GM21447 (cell line): ENCODE results near the gene CD34.

Experiments used
- ATAC-seq: cut with Tn5 transposase; IDR thresholded peaks from one replicate; pipeline ENCODE4 v1.9.1; 2021; ENCODE audit not compliant: unreplicated experiment

Gene CD34

DNA sequence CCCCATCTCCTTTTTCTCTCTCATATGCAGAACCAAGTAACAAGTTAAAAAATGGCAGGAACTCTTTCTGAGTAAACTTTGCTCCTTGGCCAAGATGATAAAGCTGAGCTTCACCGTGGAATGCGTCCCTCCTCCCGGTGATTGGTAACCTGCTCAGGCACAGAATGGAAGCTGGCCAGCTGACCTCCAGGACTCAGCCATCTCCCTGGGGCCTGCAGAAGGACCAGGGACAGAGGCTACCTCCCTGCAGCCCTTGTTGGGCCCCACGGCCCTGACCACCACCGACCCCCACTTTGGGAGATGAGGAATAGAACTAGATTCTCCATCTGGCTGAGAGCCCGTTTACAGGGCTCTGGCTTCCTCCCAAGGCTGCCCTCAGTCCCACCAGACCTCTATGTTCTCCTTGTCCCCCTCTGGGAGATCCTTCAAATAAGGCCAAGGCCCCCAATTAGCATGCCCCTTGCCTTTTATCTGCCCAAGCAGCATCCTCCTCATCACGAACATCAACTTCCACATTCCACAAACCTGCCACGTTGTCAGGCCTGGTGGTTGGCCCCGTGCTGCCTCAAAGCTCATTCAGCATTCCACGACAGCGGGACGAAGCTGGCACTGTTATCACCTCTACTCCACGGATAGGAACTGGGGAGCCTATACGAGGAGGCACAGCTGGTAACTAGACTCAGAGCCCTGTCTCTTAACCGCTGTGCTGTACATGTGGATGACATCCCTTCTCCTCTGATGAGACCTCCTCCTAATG is 74.2 kb downstream of the CD34 start:
- no peak for ATAC-seq

DNA sequence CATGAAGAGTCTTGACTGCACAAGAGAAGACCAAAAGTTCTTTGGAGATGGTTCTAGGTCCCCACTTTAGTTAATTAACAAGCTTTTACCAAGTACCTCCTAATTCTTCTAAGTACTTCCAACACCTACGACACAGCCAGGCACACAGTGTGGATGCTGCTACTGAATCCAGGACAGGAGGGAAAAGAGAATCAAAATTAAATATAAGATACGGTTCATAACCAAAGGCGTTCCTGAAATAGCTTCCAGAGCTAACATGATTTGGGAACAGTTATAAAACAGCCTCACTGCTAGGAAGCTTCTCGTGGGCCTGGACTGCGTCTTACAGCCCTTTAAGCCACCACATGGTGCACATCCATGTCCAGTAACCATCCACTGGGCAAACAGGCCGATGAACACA is 75.0 kb downstream of the CD34 start:
- ATAC-seq, result no peak

DNA sequence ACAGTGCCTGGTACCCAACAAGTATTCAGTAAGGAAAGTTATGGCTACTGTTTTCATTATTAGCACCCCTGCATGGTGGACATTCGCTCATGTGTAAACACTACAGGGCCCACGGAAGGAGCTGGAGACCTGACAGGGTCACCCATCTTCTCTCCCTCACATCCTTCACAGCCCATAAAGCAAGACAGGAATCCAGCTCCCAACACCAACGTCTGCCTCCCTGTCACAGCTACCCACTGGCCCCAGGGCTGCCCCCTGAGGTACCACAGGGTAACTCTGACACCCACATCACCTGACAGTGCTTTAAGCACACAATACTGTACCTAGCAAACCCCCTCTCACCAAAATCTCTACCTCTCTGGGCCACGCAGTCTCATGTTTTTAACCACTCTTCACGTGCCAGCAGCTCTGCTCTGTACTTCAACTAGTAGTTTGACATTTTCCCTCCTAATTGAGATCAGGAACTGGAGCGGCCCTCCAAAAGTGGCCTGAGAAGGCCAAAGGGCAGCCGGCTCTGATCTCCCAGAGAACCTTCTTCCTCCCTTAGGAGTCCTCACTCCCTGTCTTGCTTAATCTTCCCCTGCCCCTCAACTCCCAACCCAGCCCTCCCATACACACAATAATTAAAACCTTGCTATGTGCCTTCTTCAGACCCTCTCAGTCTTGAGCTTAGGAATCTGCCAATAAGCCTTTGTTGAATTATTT is 76.8 kb downstream of the CD34 start:
- no peak for ATAC-seq

DNA sequence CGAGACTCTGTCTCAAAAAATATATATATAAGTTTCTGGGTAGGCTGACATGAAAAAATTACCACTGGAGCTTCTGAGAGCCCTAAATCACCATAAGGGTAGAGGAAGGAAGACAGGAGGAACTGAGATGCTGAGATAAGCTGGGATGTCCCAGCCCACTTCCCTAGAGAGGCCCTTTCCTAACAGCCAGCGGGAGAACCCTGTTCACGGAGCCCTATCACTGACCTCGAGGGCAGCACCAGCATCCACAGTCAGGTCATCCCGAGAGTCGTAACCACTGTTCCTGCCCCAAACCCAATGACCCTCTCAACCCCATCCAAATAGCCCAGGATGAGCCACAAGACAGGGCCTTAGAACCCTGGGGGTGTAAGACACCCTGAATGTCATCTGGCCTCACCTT is 77.5 kb downstream of the CD34 start:
- ATAC-seq, result no peak

DNA sequence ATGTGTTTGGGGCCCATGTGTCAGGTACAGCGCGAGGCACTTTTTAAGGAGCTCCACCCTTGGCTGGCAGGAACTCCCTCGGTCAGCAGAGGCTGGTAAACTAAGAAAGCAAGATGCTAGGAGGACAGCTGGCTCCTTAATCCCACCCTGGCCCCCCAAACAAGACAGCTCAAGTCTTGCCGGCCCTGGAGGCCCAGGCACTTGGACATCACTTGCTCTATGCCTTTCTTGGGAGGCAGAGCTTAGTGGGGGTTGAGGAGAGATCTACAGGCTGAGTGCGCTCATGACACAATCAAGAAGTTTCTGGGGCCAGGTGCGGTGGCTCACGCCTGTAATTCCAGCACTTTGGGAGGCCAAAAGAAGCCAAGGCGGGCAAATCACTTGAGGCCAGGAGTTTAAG is 78.1 kb downstream of the CD34 start:
- no peak for ATAC-seq

DNA sequence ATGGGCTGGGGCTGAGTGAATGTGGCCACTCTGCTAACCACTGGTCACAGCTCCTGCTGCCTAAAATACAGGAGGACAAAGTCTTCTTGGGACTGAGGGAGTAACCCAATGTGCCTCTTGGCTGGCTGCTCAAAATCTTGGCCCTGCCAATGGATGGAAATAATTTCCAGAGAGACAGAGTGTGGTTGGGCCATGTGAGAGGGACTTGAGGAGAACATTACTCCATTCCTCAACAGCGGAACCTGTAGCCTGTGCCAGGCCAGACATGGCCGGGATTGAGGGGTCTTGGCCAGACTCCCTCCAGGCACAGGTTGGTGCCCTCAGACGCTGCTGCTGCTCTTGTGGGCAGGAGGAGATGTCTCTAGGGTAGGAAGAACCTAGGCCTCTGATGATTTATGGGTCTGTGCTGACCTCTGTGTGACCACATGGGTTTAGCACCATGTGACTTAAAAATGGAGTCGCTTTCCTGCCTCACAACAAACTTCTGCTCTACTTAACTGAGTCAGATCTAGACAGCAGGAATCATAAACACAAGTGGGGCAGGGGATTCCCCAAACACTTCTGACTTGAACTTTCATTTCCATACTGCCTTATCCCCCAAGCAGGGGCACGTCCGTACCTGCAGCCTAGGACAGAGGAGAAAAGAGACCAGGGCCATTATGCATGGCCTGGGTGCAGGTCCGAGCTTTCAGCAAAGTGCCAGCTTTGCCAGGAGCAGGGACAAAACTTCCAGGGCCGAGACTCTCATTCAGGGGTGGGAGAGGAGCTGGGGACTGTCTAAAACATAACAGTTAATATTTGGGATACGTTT is 79.2 kb downstream of the CD34 start:
- ATAC-seq, result peak; percentile 88
